NCI-H1092 (cell line): ENCODE data around the gene CARD18.
"Not testable (repeated sequence)": the region's sequence is repeated elsewhere in the genome, so short reads cannot be mapped to it uniquely, and the experiment has no call there.

Experiments
- DNase-seq: peaks from one replicate; lab custom pipeline; 2025; lab: John Stamatoyannopoulos, UW

The CARD18 gene

GRCh38 chr11:105132716-105133511 is 6.7 kb downstream of the CARD18 start:
- no peak for DNase-seq

GRCh38 chr11:105130189-105130813 is 9.3 kb downstream of the CARD18 start:
- DNase-seq, result no peak

GRCh38 chr11:105124756-105125155 is 14.8 kb downstream of the CARD18 start:
- no peak for DNase-seq

GRCh38 chr11:105111145-105111944 is 28.2 kb downstream of the CARD18 start:
- no peak for DNase-seq

GRCh38 chr11:105110688-105111030 is 28.9 kb downstream of the CARD18 start:
- no peak for DNase-seq

GRCh38 chr11:105109855-105110687 is 29.5 kb downstream of the CARD18 start:
- DNase-seq, result no peak

- DNase-seq, result no peak
Measured at GRCh38 chr11:105109321-105109720, 30.2 kb downstream of the CARD18 start.

- DNase-seq, result no peak
Measured at GRCh38 chr11:105108247-105108646, 31.3 kb downstream of the CARD18 start.

GRCh38 chr11:105107226-105107825 is 32.2 kb downstream of the CARD18 start:
- not testable (repeated sequence) for DNase-seq

- no peak for DNase-seq
Measured at GRCh38 chr11:105106140-105106539, 33.4 kb downstream of the CARD18 start.

GRCh38 chr11:105104292-105104691 is 35.3 kb downstream of the CARD18 start:
- DNase-seq, result no peak

- DNase-seq, result no peak
Measured at GRCh38 chr11:105103336-105103735, 36.2 kb downstream of the CARD18 start.

- DNase-seq, result not testable (repeated sequence)
Measured at GRCh38 chr11:105102079-105102581, 37.4 kb downstream of the CARD18 start.

GRCh38 chr11:105100981-105101630 is 38.5 kb downstream of the CARD18 start:
- no peak for DNase-seq

- DNase-seq, result no peak
Measured at GRCh38 chr11:105100206-105100605, 39.4 kb downstream of the CARD18 start.

- DNase-seq, result not testable (repeated sequence)
Measured at GRCh38 chr11:105099594-105099993, 40.0 kb downstream of the CARD18 start.

GRCh38 chr11:105092256-105093239 is 47.0 kb downstream of the CARD18 start:
- DNase-seq, result no peak
